Endothelial cell of umbilical vein (primary cell): Measurements from ENCODE around the gene KRTAP2-3. TPM values are rescaled to one million over a fixed set of nuclear protein-coding genes. Genes with fewer than 3 reads are reported as not detected.
"Not testable (repeated sequence)": the region's sequence is repeated elsewhere in the genome, so short reads cannot be mapped to it uniquely, and the experiment has no call there.

Source experiments
- Bru-seq: library from RNA; stranded (reverse); fragments of 400-500 nt; gene quantifications from one replicate; lab custom pipeline; 2021; lab: Mats Ljungman, UMichigan
- BruChase-seq, 2 experiments: library from RNA; stranded (reverse); fragments of 400-500 nt; gene quantifications; one replicate each; lab custom pipeline; 2021; lab: Mats Ljungman, UMichigan
- BruUV-seq: library from RNA; stranded (reverse); fragments of 400-500 nt; replicated peaks from 2 replicates; lab custom pipeline; 2021; lab: Mats Ljungman, UMichigan
- CTCF ChIA-PET: fragments of 300-600, 350-600 bp; sonication (Branson Sonifier 250); formaldehyde crosslinking; loops from one replicate; lab custom pipeline; 2021; ENCODE audit warnings: antibody characterized with exemption, inconsistent platforms; lab: Charles Lee
- POLR2A ChIA-PET: fragments of 300-600, 350-600 bp; sonication (Branson Sonifier 250); formaldehyde crosslinking; loops from one replicate; lab custom pipeline; 2021; ENCODE audit warnings: antibody characterized with exemption, inconsistent platforms; lab: Charles Lee
- DNase-seq: peaks from one replicate; pipeline ENCODE4 v3.0.0-alpha.2; 2011; ENCODE audit warnings: low read depth, low spot score
- FAIRE-seq: peaks from 2 replicates; lab custom pipeline; 2011; peaks lifted over from hg19 to GRCh38; lab: Jason Lieb, UNC
- H2AFZ ChIP-seq: 2 replicates; pipeline ENCODE4 v1.6.0; 2012; ENCODE audit warnings: low read depth, low read length, control low read depth, inconsistent platforms
- H3K27ac ChIP-seq: 2 replicates; pipeline ENCODE4 v1.5.1; 2011; ENCODE audit warnings: low read depth, mild to moderate bottlenecking, control low read depth, low read length, moderate library complexity; ENCODE audit not compliant: insufficient read depth
- H3K27me3 ChIP-seq, 2 experiments: 2 replicates each; pipeline versions ENCODE4 v1.6.0 to v1.6.1; 2011; ENCODE audit warnings: low read length in 2 of 2, mixed read lengths in 1 of 2; ENCODE audit not compliant: control insufficient read depth in 2 of 2, insufficient read depth in 2 of 2
- H3K36me3 ChIP-seq, 2 experiments: 2 replicates in 1 of 2; 3 replicates in 1 of 2; pipeline ENCODE4 v1.5.1; 2011; ENCODE audit warnings: low read length in 2 of 2, mild to moderate bottlenecking in 1 of 2, moderate library complexity in 1 of 2; ENCODE audit not compliant: control insufficient read depth in 2 of 2, insufficient read depth in 2 of 2; ENCODE audit errors: extremely low read depth in 1 of 2
- H3K4me1 ChIP-seq: 3 replicates; pipeline ENCODE4 v1.5.1; 2011; ENCODE audit warnings: mild to moderate bottlenecking, low read length; ENCODE audit not compliant: control insufficient read depth, insufficient read depth; ENCODE audit errors: extremely low read depth
- H3K4me2 ChIP-seq: 2 replicates; pipeline ENCODE4 v1.6.1; 2011; ENCODE audit warnings: low read length, control low read depth, mixed read lengths; ENCODE audit not compliant: insufficient read depth
- H3K4me3 ChIP-seq, 3 experiments: fragments of 200-600 bp in 1 of 3; sonication (generic), shearing (Covaris generic) in 1 of 3; replicated peaks in 1 of 3; 2 replicates each; pipeline ENCODE4 v1.5.1; 2011 to 2016; ENCODE audit warnings: control low read depth in 3 of 3, low read length in 3 of 3, mild to moderate bottlenecking in 2 of 3, inconsistent platforms in 1 of 3, low read depth in 1 of 3, moderate library complexity in 1 of 3; ENCODE audit not compliant: insufficient read depth in 1 of 3
- H3K79me2 ChIP-seq: 2 replicates; pipeline ENCODE4 v1.6.0; 2012; ENCODE audit warnings: low read length, inconsistent platforms; ENCODE audit not compliant: control insufficient read depth, insufficient read depth
- H3K9ac ChIP-seq: replicated peaks from 2 replicates; pipeline ENCODE3; 2011; ENCODE audit warnings: low read length, control low read depth; ENCODE audit not compliant: insufficient read depth; ENCODE audit errors: extremely low read depth
- H3K9me1 ChIP-seq: replicated peaks from 3 replicates; pipeline ENCODE4 v1.6.0; 2011; ENCODE audit warnings: mild to moderate bottlenecking, low read length; ENCODE audit not compliant: control insufficient read depth, insufficient read depth; ENCODE audit errors: extremely low read depth
- H3K9me3 ChIP-seq: replicated peaks from 2 replicates; pipeline ENCODE4 v1.5.1; 2012; ENCODE audit warnings: low read length, inconsistent platforms; ENCODE audit not compliant: control insufficient read depth, insufficient read depth
- H4K20me1 ChIP-seq: replicated peaks from 2 replicates; pipeline ENCODE3; 2011; ENCODE audit warnings: mild to moderate bottlenecking, low read length; ENCODE audit not compliant: control insufficient read depth, insufficient read depth; ENCODE audit errors: extremely low read depth
- EZH2 ChIP-seq: IDR thresholded peaks from 2 replicates; pipeline ENCODE4 v1.6.1; 2012; ENCODE audit warnings: borderline replicate concordance, low read depth, mild to moderate bottlenecking, moderate library complexity, low read length, inconsistent platforms; ENCODE audit not compliant: severe bottlenecking
- FOS ChIP-seq: IDR thresholded peaks from 2 replicates; pipeline ENCODE4 v1.6.1; 2011; ENCODE audit warnings: mild to moderate bottlenecking, low read length, moderate library complexity, borderline replicate concordance; ENCODE audit not compliant: insufficient read depth
- GATA2 ChIP-seq: IDR thresholded peaks from 2 replicates; pipeline ENCODE4 v1.7.0; 2011; ENCODE audit warnings: low read depth, mild to moderate bottlenecking, moderate library complexity, mixed read lengths, low read length; ENCODE audit not compliant: insufficient read length, insufficient read depth
- JUN ChIP-seq: IDR thresholded peaks from 2 replicates; pipeline ENCODE4 v1.6.1; 2011; ENCODE audit warnings: borderline replicate concordance, low read depth; ENCODE audit not compliant: insufficient read length, insufficient read depth
- MYC ChIP-seq: IDR thresholded peaks from one replicate; pipeline ENCODE4 v1.6.1; 2011; ENCODE audit warnings: mild to moderate bottlenecking, low read depth, low read length
- POLR2A ChIP-seq: IDR thresholded peaks from 2 replicates; pipeline ENCODE4 v1.6.1; 2012; ENCODE audit warnings: low read depth, mild to moderate bottlenecking, control low read depth, low read length
- POLR2AphosphoS5 ChIP-seq: IDR thresholded peaks from 2 replicates; pipeline ENCODE4 v1.6.1; 2012; ENCODE audit warnings: low read depth, mild to moderate bottlenecking, control low read depth, low read length, moderate library complexity; ENCODE audit not compliant: insufficient read depth
- dilution Hi-C: fragments of 300-500 bp; cut with MboI; formaldehyde crosslinking; loops from one replicate; pipeline ENCODE4 v1.15.0; 2019; ENCODE audit warnings: low sequenced_read_pairs; ENCODE audit not compliant: extremely low pct_ligation_motif_present
- intact Hi-C: fragments of 100-400 bp; cut with micrococcal nuclease; formaldehyde crosslinking; loops from one replicate; pipeline ENCODE4 v1.10.0; 2022
- long read RNA-seq: library from polyadenylated mRNA; stranded (forward); transcript quantifications from one replicate; pipeline ENCODE4 v2.0.0, GENCODE V29; 2021
- polyA minus RNA-seq, 3 experiments: library from RNA; depleted of rRNA, polyadenylated mRNA; stranded (reverse); fragments of >200 nt; gene quantifications; 1 replicate in 1 of 3; 2 replicates in 2 of 3; pipeline ENCODE4 v1.2.3, GENCODE V29; 2011
- polyA plus RNA-seq, 4 experiments: library from polyadenylated mRNA; depleted of rRNA in 3 of 4; stranded (reverse) in 3 of 4; unstranded in 1 of 4; fragments of >200 nt; gene quantifications; 2 replicates each; pipeline versions ENCODE4 v1.2.1 to v1.2.3, GENCODE V29; 2011 to 2012; ENCODE audit warnings: missing spikeins in 1 of 4
- total RNA-seq: library from RNA; stranded (reverse); gene quantifications from 2 replicates; pipeline ENCODE4 v1.2.3, GENCODE V29; 2021
- TF ChIP-seq, protein P1 (sequence below): IDR thresholded peaks from 2 replicates; pipeline ENCODE4 v1.6.1; 2011; ENCODE audit not compliant: insufficient read depth, insufficient read length

Gene KRTAP2-3
- not detected in 2 replicates for total RNA-seq
- not detected in 2 replicates for polyA plus RNA-seq
- not detected in 2 replicates for polyA plus RNA-seq (2011; cell fraction: cytosol; rRNA removed)
- polyA plus RNA-seq (2011; cell fraction: nucleus; rRNA removed) = not detected in 2 replicates
- not detected in 2 replicates for polyA plus RNA-seq (2012)
- polyA minus RNA-seq = not detected in 2 replicates
- polyA minus RNA-seq (2011; cell fraction: cytosol; rRNA and poly(A)+ RNA removed) = not detected
- not detected in 2 replicates for polyA minus RNA-seq (2011; cell fraction: nucleus; rRNA and poly(A)+ RNA removed)
- not detected for Bru-seq, nascent RNA
- BruChase-seq, experiment 1, labeled RNA remaining after a 6-hour chase = not detected
- not detected for BruChase-seq, experiment 2, labeled RNA remaining after a 2-hour chase
- long read RNA-seq = 0 reads

- intact Hi-C loops = no loop called here
- CTCF ChIA-PET = interaction anchor here (1.1 kb wide), 1 partner anchor 48 kb away, joined by 3 read pairs; no protein-coding TSS in a partner anchor
- H3K4me1 ChIP-seq = no peaks in the 10 kb centered on the region
Observed at GRCh38 chr17:41060052-41060604, at the start of gene KRTAP2-3. Gene KRTAP2-3, minus strand, starts transcription at chr17:41060114. Its CDS starts 64 bp downstream, at chr17:41060050.

GRCh38 chr17:41108728-41109386, 48.9 kb upstream of the KRTAP2-3 start:
- H3K27ac ChIP-seq, H3K9me1 ChIP-seq, H4K20me1 ChIP-seq, H3K9ac ChIP-seq, dilution Hi-C loops, POLR2A ChIA-PET, H2AFZ ChIP-seq, H3K4me1 ChIP-seq, H3K9me3 ChIP-seq, H3K4me3 ChIP-seq, H3K27me3 ChIP-seq, BruUV-seq, DNase-seq, H3K4me2 ChIP-seq, H3K79me2 ChIP-seq, FAIRE-seq, intact Hi-C loops, H3K36me3 ChIP-seq: not testable (repeated sequence)
- CTCF ChIA-PET = interaction anchor here (1.6 kb wide), 1 partner anchor 50 kb away, joined by 3 read pairs; the partner anchor contains the start of gene KRTAP2-3

More at GRCh38 chr17:41060052-41060604, at the start of gene KRTAP2-3:
- DNase-seq = no peak
- Histone ChIP-seq H3K79me2 (no peaks in the 10 kb centered on the region), H3K4me3 (no peak within 1 kb of the TSS), H3K9me1 (no peaks in the 10 kb centered on the region), H3K9ac (no peak within 1 kb of the TSS), H4K20me1 (no peaks in the 10 kb centered on the region), H3K4me2 (no peak within 1 kb of the TSS), H3K9me3 (no peaks in the 10 kb centered on the region), H2AFZ (no peak within 1 kb of the TSS), H3K27me3 (peaks cover 6 to 12% of the 10 kb centered on the region in 2 experiments), H3K27ac (no peak within 1 kb of the TSS), H3K36me3 (no peaks in the 10 kb centered on the region)
- no peak for FAIRE-seq
- BruUV-seq = no TSS peak
- TF ChIP-seq EZH2 (no peak), FOS (no peak), MYC (no peak), GATA2 (no peak), JUN (no peak), POLR2AphosphoS5 (no peak), POLR2A (no peak)
- TF ChIP-seq, protein P1, sequence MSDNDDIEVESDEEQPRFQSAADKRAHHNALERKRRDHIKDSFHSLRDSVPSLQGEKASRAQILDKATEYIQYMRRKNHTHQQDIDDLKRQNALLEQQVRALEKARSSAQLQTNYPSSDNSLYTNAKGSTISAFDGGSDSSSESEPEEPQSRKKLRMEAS = no peak
- POLR2A ChIA-PET = no interaction called here
- dilution Hi-C loops = no loop called here
